ENCODE measurements around the gene NUP62.

Gene NUP62

GRCh38 chr19:49882643-49883042 is 46.7 kb downstream of the NUP62 start:
- H3K4me3 ChIP-seq (ENCODE audit: low read depth, low read length): no peak overlapping the region

- H3K4me3 ChIP-seq (ENCODE audit: low read depth, low read length): no peak overlapping the region
These were observed 47.5 kb downstream of the NUP62 start for GRCh38 chr19:49881672-49882394.

GRCh38 chr19:49881186-49881585 is 48.1 kb downstream of the NUP62 start:
- H3K4me3 ChIP-seq (ENCODE audit: low read depth, low read length): no peak overlapping the region

GRCh38 chr19:49880162-49880869 is 49.0 kb downstream of the NUP62 start:
- H3K4me3 ChIP-seq (ENCODE audit: low read depth, low read length): no peak overlapping the region

GRCh38 chr19:49879243-49879963 is 49.9 kb downstream of the NUP62 start:
- H3K4me3 ChIP-seq (ENCODE audit: low read depth, low read length): no peak overlapping the region

GRCh38 chr19:49878744-49879070 is 50.6 kb downstream of the NUP62 start:
- peak overlapping the region; percentile 98 for H3K4me3 ChIP-seq (ENCODE audit: low read depth, low read length)

GRCh38 chr19:49877879-49878743 is 51.2 kb downstream of the NUP62 start:
- peak overlapping the region; percentile 98 for H3K4me3 ChIP-seq (ENCODE audit: low read depth, low read length)

- H3K4me3 ChIP-seq (ENCODE audit: low read depth, low read length): peak within 1 kb of the TSS; percentile 98
These were observed 52.1 kb downstream of the NUP62 start, which contains the start of the genes AKT1S1 and TBC1D17 for GRCh38 chr19:49877020-49877878. AKT1S1 (minus strand) TSS chr19:49877355; CDS start chr19:49873295, 4,060 bp downstream. TBC1D17 (plus strand) TSS chr19:49877702; CDS start chr19:49877724, 22 bp downstream.

- peak overlapping the region; percentile 98 for H3K4me3 ChIP-seq (ENCODE audit: low read depth, low read length)
These were observed 52.8 kb downstream of the NUP62 start for GRCh38 chr19:49876422-49877019.

GRCh38 chr19:49875857-49876421 is 53.4 kb downstream of the NUP62 start:
- peak overlapping the region; percentile 98 for H3K4me3 ChIP-seq (ENCODE audit: low read depth, low read length)

GRCh38 chr19:49875177-49875576 is 54.1 kb downstream of the NUP62 start:
- peak overlapping the region; percentile 98 for H3K4me3 ChIP-seq (ENCODE audit: low read depth, low read length)

- no peak overlapping the region for H3K4me3 ChIP-seq (ENCODE audit: low read depth, low read length)
These were observed 54.7 kb downstream of the NUP62 start for GRCh38 chr19:49874503-49875157.

GRCh38 chr19:49873834-49874233 is 55.5 kb downstream of the NUP62 start:
- no peak overlapping the region for H3K4me3 ChIP-seq (ENCODE audit: low read depth, low read length)

- H3K4me3 ChIP-seq (ENCODE audit: low read depth, low read length): no peak overlapping the region
These were observed 56.2 kb downstream of the NUP62 start for GRCh38 chr19:49873129-49873521.

- H3K4me3 ChIP-seq (ENCODE audit: low read depth, low read length): no peak overlapping the region
These were observed 56.8 kb downstream of the NUP62 start for GRCh38 chr19:49872245-49873128.

- H3K4me3 ChIP-seq (ENCODE audit: low read depth, low read length): no peak overlapping the region
These were observed 57.8 kb downstream of the NUP62 start for GRCh38 chr19:49871349-49871985.

- H3K4me3 ChIP-seq (ENCODE audit: low read depth, low read length): peak overlapping the region; percentile 54
These were observed 58.9 kb downstream of the NUP62 start for GRCh38 chr19:49870309-49870901.
